Upper lobe of left lung (tissue), 4 donors: ENCODE data around the gene TADA2A.

Experiments
- EP300 ChIP-seq, 4 donors: sonication (generic); formaldehyde crosslinking; IDR thresholded peaks; one replicate each; pipeline ENCODE4 v1.5.1; 2017; ENCODE audit warnings: antibody characterized with exemption in 4 of 4, control low read depth in 2 of 4
- POLR2A ChIP-seq, 4 donors: fragments of 450-650 bp; IDR thresholded peaks; one replicate each; pipeline ENCODE4 v1.5.1; 2016 to 2017; ENCODE audit warnings: antibody characterized with exemption in 4 of 4, mild to moderate bottlenecking in 2 of 4
- POLR2AphosphoS5 ChIP-seq, 2 donors: sonication (generic); formaldehyde crosslinking; IDR thresholded peaks; one replicate each; pipeline ENCODE4 v1.5.1; 2017; ENCODE audit warnings: antibody characterized with exemption in 2 of 2
- TF ChIP-seq, protein P1 (sequence below), 6 experiments: fragments of 450-650 bp in 4 of 6; fragments of 200-600 bp in 2 of 6; sonication (generic) in 2 of 6; IDR thresholded peaks; one replicate each; pipeline ENCODE4 v1.5.1; 2016 to 2019; ENCODE audit warnings: antibody characterized with exemption in 6 of 6

DNA sequence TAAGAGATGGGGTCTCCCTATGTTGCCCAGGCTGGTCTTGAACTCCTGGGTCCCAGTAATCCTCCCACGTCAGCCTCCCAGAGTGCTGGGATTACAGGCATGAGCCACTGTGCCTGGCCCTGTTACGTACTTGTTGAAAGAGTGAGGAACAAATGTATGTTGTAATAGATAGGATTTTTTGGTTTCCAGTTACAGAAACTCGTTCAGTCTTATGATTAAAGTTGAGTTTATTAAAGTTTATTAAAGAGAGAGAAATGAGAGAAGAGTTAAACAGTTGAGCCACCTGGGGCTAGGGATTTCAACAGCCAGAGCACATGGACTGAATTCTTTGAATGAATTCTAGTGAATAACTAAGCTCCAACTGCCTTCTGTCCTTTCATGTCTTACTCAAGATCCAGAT is 3.7 kb downstream of the TADA2A start:
- TF ChIP-seq, protein P1, sequence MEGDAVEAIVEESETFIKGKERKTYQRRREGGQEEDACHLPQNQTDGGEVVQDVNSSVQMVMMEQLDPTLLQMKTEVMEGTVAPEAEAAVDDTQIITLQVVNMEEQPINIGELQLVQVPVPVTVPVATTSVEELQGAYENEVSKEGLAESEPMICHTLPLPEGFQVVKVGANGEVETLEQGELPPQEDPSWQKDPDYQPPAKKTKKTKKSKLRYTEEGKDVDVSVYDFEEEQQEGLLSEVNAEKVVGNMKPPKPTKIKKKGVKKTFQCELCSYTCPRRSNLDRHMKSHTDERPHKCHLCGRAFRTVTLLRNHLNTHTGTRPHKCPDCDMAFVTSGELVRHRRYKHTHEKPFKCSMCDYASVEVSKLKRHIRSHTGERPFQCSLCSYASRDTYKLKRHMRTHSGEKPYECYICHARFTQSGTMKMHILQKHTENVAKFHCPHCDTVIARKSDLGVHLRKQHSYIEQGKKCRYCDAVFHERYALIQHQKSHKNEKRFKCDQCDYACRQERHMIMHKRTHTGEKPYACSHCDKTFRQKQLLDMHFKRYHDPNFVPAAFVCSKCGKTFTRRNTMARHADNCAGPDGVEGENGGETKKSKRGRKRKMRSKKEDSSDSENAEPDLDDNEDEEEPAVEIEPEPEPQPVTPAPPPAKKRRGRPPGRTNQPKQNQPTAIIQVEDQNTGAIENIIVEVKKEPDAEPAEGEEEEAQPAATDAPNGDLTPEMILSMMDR (IDR thresholded peaks at IDR 0.05) = no peak
- TF ChIP-seq POLR2AphosphoS5 (IDR thresholded peaks at IDR 0.05) (no peak), EP300 (IDR thresholded peaks at IDR 0.05) (no peak), POLR2A (IDR thresholded peaks at IDR 0.05) (no peak)
